GM12878 (cell line): ENCODE measurements around the gene DBNL. TPM values are rescaled to one million over a fixed set of nuclear protein-coding genes. Genes with fewer than 3 reads are reported as not detected.
A peak's percentile ranks its signal among the peaks of the same experiment; 100 is the strongest.

Experiments
- ATAC-seq: fragments of 200-7000 bp; cut with Tn5 transposase; 3 replicates; pipeline ENCODE4 v1.9.1; 2020; ENCODE audit warnings: mild to moderate bottlenecking, moderate library complexity
- BruUV-seq: library from RNA; stranded (reverse); fragments of 400-500 nt; replicated peaks from 2 replicates; lab custom pipeline; 2021; lab: Mats Ljungman, UMichigan
- CTCF ChIA-PET: fragments of 300-600 bp; sonication (Branson Sonifier 250); formaldehyde crosslinking; extraction: SDS; loops from one replicate; lab custom pipeline; 2021; ENCODE audit warnings: inconsistent platforms; lab: Yijun Ruan, JAX
- POLR2A ChIA-PET: fragments of 350-600 bp; formaldehyde crosslinking; extraction: SDS; loops from one replicate; lab custom pipeline; 2021; ENCODE audit warnings: inconsistent platforms; lab: Charles Lee
- RAD21 ChIA-PET: fragments of 300-600 bp; sonication (Branson Sonifier 250); formaldehyde crosslinking; loops from one replicate; lab custom pipeline; 2023; ENCODE audit warnings: antibody characterized with exemption; ENCODE audit not compliant: unreplicated experiment; lab: Charles Lee
- SMC1A ChIA-PET: fragments of 300-600 bp; sonication (Branson Sonifier 250); formaldehyde crosslinking; loops from one replicate; lab custom pipeline; 2023; ENCODE audit not compliant: unreplicated experiment, uncharacterized antibody; lab: Charles Lee
- DNase-seq: peaks from one replicate; pipeline ENCODE4 v3.0.0-alpha.2; 2011; ENCODE audit warnings: low read depth, low spot score
- FAIRE-seq: peaks from 3 replicates; lab custom pipeline; 2011; peaks lifted over from hg19 to GRCh38; lab: Jason Lieb, UNC
- H2AFZ ChIP-seq: 2 replicates; pipeline ENCODE4 v1.6.0; 2011; ENCODE audit warnings: low read depth, low read length, control low read depth; ENCODE audit not compliant: control insufficient read depth
- H3K27ac ChIP-seq: 2 replicates; pipeline ENCODE4 v1.5.1; 2011; ENCODE audit warnings: control low read depth; ENCODE audit not compliant: control insufficient read depth, insufficient read depth
- H3K27me3 ChIP-seq, 2 experiments: replicated peaks in 1 of 2; 2 replicates each; pipeline versions ENCODE4 v1.6.0 to v1.6.1; 2011; ENCODE audit warnings: low read length in 1 of 2; ENCODE audit not compliant: control insufficient read depth in 2 of 2, insufficient read depth in 2 of 2
- H3K36me3 ChIP-seq, 2 experiments: 2 replicates each; pipeline ENCODE4 v1.5.1; 2011; ENCODE audit warnings: low read length in 1 of 2; ENCODE audit not compliant: control insufficient read depth in 2 of 2, insufficient read depth in 2 of 2
- H3K4me1 ChIP-seq: 2 replicates; pipeline ENCODE4 v1.6.1; 2011; ENCODE audit warnings: mild to moderate bottlenecking, low read length, moderate library complexity, mixed read lengths; ENCODE audit not compliant: control insufficient read depth, insufficient read depth
- H3K4me2 ChIP-seq: 2 replicates; pipeline ENCODE4 v1.6.0; 2011; ENCODE audit warnings: control low read depth; ENCODE audit not compliant: control insufficient read depth, insufficient read depth
- H3K4me3 ChIP-seq: fragments of 200-600 bp; sonication (generic); 2 replicates; pipeline ENCODE4 v1.5.1; 2016
- H3K79me2 ChIP-seq: 2 replicates; pipeline ENCODE4 v1.6.0; 2011; ENCODE audit warnings: low read length; ENCODE audit not compliant: control insufficient read depth, insufficient read depth
- H3K9ac ChIP-seq: 2 replicates; pipeline ENCODE4 v1.8.0; 2011; ENCODE audit warnings: low read length, control low read depth, mixed read lengths; ENCODE audit not compliant: control insufficient read depth, insufficient read depth
- H3K9me3 ChIP-seq: replicated peaks from 3 replicates; pipeline ENCODE4 v1.5.1; 2011; ENCODE audit warnings: mild to moderate bottlenecking, low read length; ENCODE audit not compliant: control insufficient read depth, insufficient read depth
- H4K20me1 ChIP-seq: 2 replicates; pipeline ENCODE4 v1.6.0; 2011; ENCODE audit not compliant: control insufficient read depth, insufficient read depth
- BHLHE40 ChIP-seq, 2 experiments: fragments of 450-650 bp in 1 of 2; IDR thresholded peaks; 2 replicates each; pipeline ENCODE4 v1.6.1; 2011 to 2017; ENCODE audit warnings: low read depth in 2 of 2, borderline replicate concordance in 1 of 2, improper control_type of control experiment in 1 of 2, low read length in 1 of 2, mild to moderate bottlenecking in 1 of 2
- MYC ChIP-seq: IDR thresholded peaks from 2 replicates; pipeline ENCODE4 v1.6.1; 2011; ENCODE audit warnings: mild to moderate bottlenecking, low read length, moderate library complexity, inconsistent platforms; ENCODE audit not compliant: insufficient read depth, insufficient replicate concordance, insufficient read length, severe bottlenecking
- PAX5 ChIP-seq: IDR thresholded peaks from 2 replicates; pipeline ENCODE4 v1.6.1; 2011; ENCODE audit warnings: low read depth, low read length, borderline replicate concordance
- RBBP5 ChIP-seq: fragments of 200-600 bp; sonication (generic); conservative IDR thresholded peaks from 2 replicates; pipeline ENCODE4 v1.6.1; 2016
- REST ChIP-seq: IDR thresholded peaks from 2 replicates; pipeline ENCODE4 v1.6.1; 2012; ENCODE audit warnings: mild to moderate bottlenecking, low read depth, low read length
- RUNX3 ChIP-seq: IDR thresholded peaks from 2 replicates; pipeline ENCODE4 v1.6.1; 2012; ENCODE audit warnings: low read length, inconsistent platforms
- SUZ12 ChIP-seq: fragments of 200-600 bp; sonication (generic); IDR thresholded peaks from one replicate; pipeline ENCODE4 v1.6.1; 2018; ENCODE audit warnings: antibody characterized with exemption, mild to moderate bottlenecking; ENCODE audit not compliant: unreplicated experiment
- TCF12 ChIP-seq: IDR thresholded peaks from 2 replicates; pipeline ENCODE4 v1.6.1; 2011; ENCODE audit warnings: low read depth, mild to moderate bottlenecking, low read length
- YY1 ChIP-seq: IDR thresholded peaks from 2 replicates; pipeline ENCODE4 v1.6.1; 2011; ENCODE audit warnings: low read depth, mild to moderate bottlenecking, low read length
- ZNF274 ChIP-seq: IDR thresholded peaks from one replicate; pipeline ENCODE4 v1.8.0; 2011; ENCODE audit not compliant: insufficient read length, insufficient read depth
- ZNF622 ChIP-seq: fragments of 450-650 bp; IDR thresholded peaks from 2 replicates; pipeline ENCODE4 v1.6.1; 2017; ENCODE audit warnings: mild to moderate bottlenecking, inconsistent platforms
- WGBS: methylation state at CpG from one replicate; pipeline ENCODE4 v1.1.6; 2016; ENCODE audit warnings: low lambda C conversion rate; ENCODE audit not compliant: insufficient replicate concordance, insufficient coverage; ENCODE audit errors: missing lambda C conversion rate; 5-methylcytosine and 5-hydroxymethylcytosine counted together
- in situ Hi-C: fragments of 300-500 bp; cut with MboI; formaldehyde crosslinking; loops from 9 replicates; pipeline ENCODE4 v1.14.3; 2018; ENCODE audit warnings: mixed read lengths
- intact Hi-C: fragments of 100-400 bp; cut with micrococcal nuclease; formaldehyde crosslinking; loops from one replicate; pipeline ENCODE4 v1.14.2; 2022; ENCODE audit not compliant: unreplicated experiment
- polyA plus RNA-seq, 11 experiments: library from polyadenylated mRNA; depleted of rRNA in 4 of 11; unstranded in 6 of 11; stranded (reverse) in 5 of 11; fragments of >200 nt; fragmentation: Nextera tagmentation in 4 of 11; fragmentation: Illumina TruSeq in 1 of 11; extraction: Ambion mirVana in 4 of 11; extraction: Trizol in 1 of 11; gene quantifications; 1 replicate in 1 of 11; 2 replicates in 10 of 11; pipeline versions ENCODE4 v1.2.1 to v1.2.3, GENCODE V29; 2011 to 2016; ENCODE audit warnings: inconsistent platforms in 2 of 11, missing spikeins in 2 of 11, low read depth in 1 of 11
- total RNA-seq, 4 experiments: library from RNA; depleted of rRNA in 3 of 4; stranded (reverse); fragments of >200 nt in 3 of 4; fragmentation: Illumina TruSeq in 1 of 4; extraction: Trizol in 1 of 4; gene quantifications; 2 replicates each; pipeline versions ENCODE4 v1.2.1 to v1.2.3, GENCODE V29; 2013 to 2021
- TF ChIP-seq, protein P1 (sequence below): IDR thresholded peaks from 2 replicates; pipeline ENCODE4 v1.6.1; 2012; ENCODE audit warnings: low read length, inconsistent platforms
- TF ChIP-seq, protein P2 (sequence below): IDR thresholded peaks from 2 replicates; pipeline ENCODE4 v1.6.1; 2012; ENCODE audit warnings: low read depth, low read length, improper control_type of control experiment

Gene DBNL
- total and polyA plus RNA-seq, 10 of the 15 experiments (the other 5 are each of a cell fraction or from before 2014, with no cell fraction given), result 4.1 to 179 (median 84.3) TPM

DNA sequence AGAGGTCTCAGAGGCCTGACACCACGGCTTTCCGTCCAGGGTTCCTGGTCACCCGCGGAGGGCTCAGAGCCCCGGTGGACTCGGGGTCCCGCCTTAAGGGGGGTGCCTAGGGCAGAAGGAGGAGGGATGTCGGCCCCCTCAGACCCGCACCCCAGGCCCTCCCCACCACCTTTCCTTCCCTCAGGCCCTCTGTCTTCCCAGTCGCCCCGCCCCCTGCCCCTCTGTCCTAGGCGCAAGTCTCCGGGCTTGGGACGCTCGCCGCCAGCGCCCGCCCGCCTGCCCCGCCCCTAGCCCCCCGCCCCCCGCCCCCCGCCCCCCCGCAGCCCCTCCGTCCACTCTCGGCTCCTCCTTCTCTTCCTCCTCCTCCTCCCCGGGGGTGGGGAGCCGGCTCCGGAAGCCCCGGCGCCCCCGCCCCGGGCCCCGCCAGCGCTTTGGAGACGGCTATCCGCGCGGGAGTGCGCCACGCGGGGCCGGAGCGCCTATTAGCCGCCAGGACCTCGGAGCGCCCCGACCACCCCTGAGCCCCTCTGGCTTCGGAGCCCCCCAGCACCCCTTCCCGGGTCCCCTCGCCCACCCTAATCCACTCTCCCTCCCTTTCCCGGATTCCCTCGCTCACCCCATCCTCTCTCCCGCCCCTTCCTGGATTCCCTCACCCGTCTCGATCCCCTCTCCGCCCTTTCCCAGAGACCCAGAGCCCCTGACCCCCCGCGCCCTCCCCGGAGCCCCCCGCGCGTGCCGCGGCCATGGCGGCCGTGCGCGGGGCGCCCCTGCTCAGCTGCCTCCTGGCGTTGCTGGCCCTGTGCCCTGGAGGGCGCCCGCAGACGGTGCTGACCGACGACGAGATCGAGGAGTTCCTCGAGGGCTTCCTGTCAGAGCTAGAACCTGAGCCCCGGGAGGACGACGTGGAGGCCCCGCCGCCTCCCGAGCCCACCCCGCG lies 59.7 kb downstream of the DBNL start, which contains the start of gene AEBP1:
Gene AEBP1, plus strand, starts transcription at position 423 of the 937 bp plus-strand sequence. Its CDS starts 321 bp downstream, at position 744.
- intact Hi-C loops (no loop called here), in situ Hi-C loops (no loop called here)
- H3K4me1 ChIP-seq, result no peaks in the 10 kb centered on the region
- ChIA-PET SMC1A (no interaction called here), POLR2A (no interaction called here), RAD21 (no interaction called here), CTCF (no interaction called here)
- DNase-seq (no peak), ATAC-seq (peak; percentile 44; the same call in 2 of the 3 replicates), FAIRE-seq (no peak)
- no TSS peak for BruUV-seq
- no peak within 1 kb of the TSS for H3K4me3 ChIP-seq
- no peaks in the 10 kb centered on the region for H3K79me2 ChIP-seq
- no peak within 1 kb of the TSS for H3K4me2 ChIP-seq
- peaks cover 11 to 15% of the 10 kb centered on the region in 2 experiments for H3K27me3 ChIP-seq
- H4K20me1 ChIP-seq, result no peaks in the 10 kb centered on the region
- TF ChIP-seq, protein P1, sequence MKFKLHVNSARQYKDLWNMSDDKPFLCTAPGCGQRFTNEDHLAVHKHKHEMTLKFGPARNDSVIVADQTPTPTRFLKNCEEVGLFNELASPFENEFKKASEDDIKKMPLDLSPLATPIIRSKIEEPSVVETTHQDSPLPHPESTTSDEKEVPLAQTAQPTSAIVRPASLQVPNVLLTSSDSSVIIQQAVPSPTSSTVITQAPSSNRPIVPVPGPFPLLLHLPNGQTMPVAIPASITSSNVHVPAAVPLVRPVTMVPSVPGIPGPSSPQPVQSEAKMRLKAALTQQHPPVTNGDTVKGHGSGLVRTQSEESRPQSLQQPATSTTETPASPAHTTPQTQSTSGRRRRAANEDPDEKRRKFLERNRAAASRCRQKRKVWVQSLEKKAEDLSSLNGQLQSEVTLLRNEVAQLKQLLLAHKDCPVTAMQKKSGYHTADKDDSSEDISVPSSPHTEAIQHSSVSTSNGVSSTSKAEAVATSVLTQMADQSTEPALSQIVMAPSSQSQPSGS, result no peak
- TF ChIP-seq RBBP5 (no peak), YY1 (0 out of 2 replicates have a peak, but pooled peaks have one; percentile 16), ZNF622 (no peak), MYC (no peak), TCF12 (no peak), SUZ12 (peak; percentile 84), RUNX3 (no peak), BHLHE40 (IDR thresholded peaks at IDR 0.05; ENCODE audit: borderline replicate concordance in 1 of 2, low read depth in 2 of 2, low read length in 1 of 2) (no peak), ZNF274 (no peak), REST (no peak), PAX5 (no peak)
- TF ChIP-seq, protein P2, sequence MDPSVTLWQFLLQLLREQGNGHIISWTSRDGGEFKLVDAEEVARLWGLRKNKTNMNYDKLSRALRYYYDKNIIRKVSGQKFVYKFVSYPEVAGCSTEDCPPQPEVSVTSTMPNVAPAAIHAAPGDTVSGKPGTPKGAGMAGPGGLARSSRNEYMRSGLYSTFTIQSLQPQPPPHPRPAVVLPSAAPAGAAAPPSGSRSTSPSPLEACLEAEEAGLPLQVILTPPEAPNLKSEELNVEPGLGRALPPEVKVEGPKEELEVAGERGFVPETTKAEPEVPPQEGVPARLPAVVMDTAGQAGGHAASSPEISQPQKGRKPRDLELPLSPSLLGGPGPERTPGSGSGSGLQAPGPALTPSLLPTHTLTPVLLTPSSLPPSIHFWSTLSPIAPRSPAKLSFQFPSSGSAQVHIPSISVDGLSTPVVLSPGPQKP, result no peak
- WGBS, result 13% methylated on average over 31 of the region's 87 CpGs
- H3K27ac ChIP-seq, result no peak within 1 kb of the TSS
- H3K9me3 ChIP-seq, result no peaks in the 10 kb centered on the region
- no peak within 1 kb of the TSS for H3K9ac ChIP-seq
- no peak within 1 kb of the TSS for H2AFZ ChIP-seq
- no peaks in the 10 kb centered on the region for H3K36me3 ChIP-seq
